Tibial nerve (tissue), 3 donors: ENCODE data around the gene VWC2L.

Experiments used
- CTCF ChIP-seq, 5 experiments: fragments of 200-600 bp in 3 of 5; fragments of 450-650 bp in 2 of 5; sonication (generic) in 3 of 5; IDR thresholded peaks; one replicate each; pipeline ENCODE4 v1.5.1; 2016 to 2019; ENCODE audit warnings: antibody characterized with exemption in 5 of 5, mild to moderate bottlenecking in 3 of 5, moderate library complexity in 2 of 5
- POLR2A ChIP-seq, 2 donors: fragments of 450-650 bp; IDR thresholded peaks; one replicate each; pipeline ENCODE4 v1.6.1; 2017; ENCODE audit warnings: antibody characterized with exemption in 2 of 2, mild to moderate bottlenecking in 2 of 2, moderate library complexity in 2 of 2

- TF ChIP-seq CTCF (IDR thresholded peaks at IDR 0.05) (no peak), POLR2A (IDR thresholded peaks at IDR 0.05) (no peak)
These were observed 108.5 kb downstream of the VWC2L start for GRCh38 chr2:214519258-214519818.
